Loucy (cell line): ENCODE results near the gene KRTAP12-3.
"Not testable (repeated sequence)": the region's sequence is repeated elsewhere in the genome, so short reads cannot be mapped to it uniquely, and the experiment has no call there.

Experiments
- H2AFZ ChIP-seq: fragments of 200-600 bp; sonication (generic); 2 replicates; pipeline ENCODE4 v1.6.0; 2016; ENCODE audit warnings: antibody characterized with exemption, mild to moderate bottlenecking, low read length, moderate library complexity
- H3F3A ChIP-seq: fragments of 200-600 bp; 2 replicates; pipeline ENCODE4 v1.6.0; 2016; ENCODE audit warnings: antibody characterized with exemption, low read depth, mild to moderate bottlenecking
- H3K27me3 ChIP-seq: fragments of 200-600 bp; sonication (generic); 2 replicates; pipeline ENCODE4 v1.6.1; 2014; ENCODE audit warnings: low read length, mild to moderate bottlenecking; ENCODE audit not compliant: insufficient read depth, poor library complexity, severe bottlenecking
- H3K36me3 ChIP-seq: fragments of 200-600 bp; sonication (generic); 2 replicates; pipeline ENCODE4 v1.6.1; 2016; ENCODE audit warnings: low read length; ENCODE audit not compliant: insufficient read depth
- H3K4me1 ChIP-seq: fragments of 200-600 bp; sonication (generic); 2 replicates; pipeline ENCODE4 v1.5.1; 2014; ENCODE audit warnings: low read length, mild to moderate bottlenecking; ENCODE audit not compliant: insufficient read depth, poor library complexity, severe bottlenecking
- H3K4me2 ChIP-seq: fragments of 200-600 bp; sonication (generic); 2 replicates; pipeline ENCODE4 v1.6.0; 2014; ENCODE audit warnings: antibody characterized with exemption, low read length, low read depth, mild to moderate bottlenecking; ENCODE audit not compliant: poor library complexity, severe bottlenecking
- H3K4me3 ChIP-seq: fragments of 200-600 bp; sonication (generic); 2 replicates; pipeline ENCODE4 v1.5.1; 2014; ENCODE audit warnings: low read length, mild to moderate bottlenecking, mixed read lengths; ENCODE audit not compliant: poor library complexity, severe bottlenecking
- H3K79me2 ChIP-seq: fragments of 200-600 bp; sonication (generic); 2 replicates; pipeline ENCODE4 v1.6.1; 2014; ENCODE audit warnings: low read length; ENCODE audit not compliant: insufficient read depth
- H3K9ac ChIP-seq: fragments of 200-600 bp; sonication (generic); 2 replicates; pipeline ENCODE4 v1.6.0; 2014; ENCODE audit warnings: mild to moderate bottlenecking, low read depth, low read length, moderate library complexity; ENCODE audit not compliant: poor library complexity, severe bottlenecking
- H3K9me2 ChIP-seq: fragments of 200-600 bp; sonication (generic); replicated peaks from 2 replicates; pipeline ENCODE4 v1.6.1; 2016; ENCODE audit warnings: low read depth, low read length, mixed read lengths
- H3K9me3 ChIP-seq: fragments of 200-600 bp; sonication (generic); 2 replicates; pipeline ENCODE4 v1.6.1; 2014; ENCODE audit warnings: mild to moderate bottlenecking, antibody characterized with exemption, low read length, low read depth; ENCODE audit not compliant: insufficient read depth
- H4K20me1 ChIP-seq: fragments of 200-600 bp; sonication (generic); 2 replicates; pipeline ENCODE4 v1.6.0; 2014; ENCODE audit warnings: antibody characterized with exemption, low read length, mild to moderate bottlenecking; ENCODE audit not compliant: insufficient read depth, poor library complexity, severe bottlenecking
- EZH2phosphoT487 ChIP-seq: fragments of 200-600 bp; IDR thresholded peaks from 2 replicates; pipeline ENCODE4 v1.6.1; 2018; ENCODE audit warnings: antibody characterized with exemption, mild to moderate bottlenecking, moderate library complexity, borderline replicate concordance
- TF ChIP-seq, protein P1 (sequence below): fragments of 200-600 bp; sonication (generic); conservative IDR thresholded peaks from 2 replicates; pipeline ENCODE4 v1.5.1; 2014; ENCODE audit warnings: mild to moderate bottlenecking, antibody characterized with exemption, low read length

Gene KRTAP12-3

DNA sequence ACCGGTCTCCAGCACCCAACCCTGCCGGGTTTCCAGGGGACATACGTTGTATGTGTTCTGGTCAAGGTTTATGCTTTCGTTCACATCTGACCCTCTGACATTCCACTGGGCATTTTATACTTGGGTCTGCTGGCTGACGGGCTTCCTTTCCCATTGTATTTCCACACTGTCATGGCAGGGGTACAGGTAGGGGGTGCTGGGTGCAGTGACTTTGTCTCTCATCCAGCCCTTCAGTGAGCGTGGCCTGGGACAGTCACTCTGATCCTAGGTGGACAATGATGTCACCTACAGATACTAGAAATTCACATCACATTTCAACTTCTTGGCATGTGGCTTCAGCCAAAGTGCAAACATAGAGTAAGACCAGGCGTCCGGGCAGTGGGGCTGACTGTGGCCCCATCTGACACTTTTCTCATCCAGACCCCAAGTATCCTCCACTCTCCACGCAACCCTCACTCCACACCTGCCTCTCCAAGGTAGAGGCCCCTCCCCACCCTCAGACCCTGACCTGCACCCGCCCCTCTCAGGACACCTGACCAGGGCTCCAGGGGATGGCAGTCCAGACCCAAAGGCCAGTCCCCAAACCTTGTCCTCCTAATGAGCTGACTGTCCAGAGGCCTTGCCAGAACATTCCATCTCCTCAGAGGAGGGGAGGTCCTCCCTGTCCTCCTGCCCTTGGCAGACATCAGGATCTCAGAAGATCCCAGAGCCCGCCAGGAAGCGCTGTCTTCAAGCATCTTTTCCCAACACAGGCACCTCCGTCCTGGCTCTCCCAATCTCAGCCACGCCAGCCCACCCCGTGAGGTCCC lies 21.3 kb upstream of the KRTAP12-3 start:
- H3K4me2 ChIP-seq = no peak overlapping the region
- H3K79me2 ChIP-seq = no peaks in the 10 kb centered on the region
- no peak overlapping the region for H3K4me3 ChIP-seq
- H4K20me1 ChIP-seq = no peaks in the 10 kb centered on the region
- H2AFZ ChIP-seq = no peak overlapping the region
- H3K36me3 ChIP-seq = no peaks in the 10 kb centered on the region
- peaks cover 7% of the 10 kb centered on the region; the same call in 1 of the 2 replicates for H3K9me3 ChIP-seq
- H3F3A ChIP-seq = no peaks in the 10 kb centered on the region
- TF ChIP-seq, protein P1, sequence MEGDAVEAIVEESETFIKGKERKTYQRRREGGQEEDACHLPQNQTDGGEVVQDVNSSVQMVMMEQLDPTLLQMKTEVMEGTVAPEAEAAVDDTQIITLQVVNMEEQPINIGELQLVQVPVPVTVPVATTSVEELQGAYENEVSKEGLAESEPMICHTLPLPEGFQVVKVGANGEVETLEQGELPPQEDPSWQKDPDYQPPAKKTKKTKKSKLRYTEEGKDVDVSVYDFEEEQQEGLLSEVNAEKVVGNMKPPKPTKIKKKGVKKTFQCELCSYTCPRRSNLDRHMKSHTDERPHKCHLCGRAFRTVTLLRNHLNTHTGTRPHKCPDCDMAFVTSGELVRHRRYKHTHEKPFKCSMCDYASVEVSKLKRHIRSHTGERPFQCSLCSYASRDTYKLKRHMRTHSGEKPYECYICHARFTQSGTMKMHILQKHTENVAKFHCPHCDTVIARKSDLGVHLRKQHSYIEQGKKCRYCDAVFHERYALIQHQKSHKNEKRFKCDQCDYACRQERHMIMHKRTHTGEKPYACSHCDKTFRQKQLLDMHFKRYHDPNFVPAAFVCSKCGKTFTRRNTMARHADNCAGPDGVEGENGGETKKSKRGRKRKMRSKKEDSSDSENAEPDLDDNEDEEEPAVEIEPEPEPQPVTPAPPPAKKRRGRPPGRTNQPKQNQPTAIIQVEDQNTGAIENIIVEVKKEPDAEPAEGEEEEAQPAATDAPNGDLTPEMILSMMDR = no peak
- no peak for TF ChIP-seq EZH2phosphoT487
- no peaks in the 10 kb centered on the region for H3K4me1 ChIP-seq
- no peaks in the 10 kb centered on the region for H3K9me2 ChIP-seq
- no peaks in the 10 kb centered on the region for H3K27me3 ChIP-seq
- no peak overlapping the region for H3K9ac ChIP-seq

DNA sequence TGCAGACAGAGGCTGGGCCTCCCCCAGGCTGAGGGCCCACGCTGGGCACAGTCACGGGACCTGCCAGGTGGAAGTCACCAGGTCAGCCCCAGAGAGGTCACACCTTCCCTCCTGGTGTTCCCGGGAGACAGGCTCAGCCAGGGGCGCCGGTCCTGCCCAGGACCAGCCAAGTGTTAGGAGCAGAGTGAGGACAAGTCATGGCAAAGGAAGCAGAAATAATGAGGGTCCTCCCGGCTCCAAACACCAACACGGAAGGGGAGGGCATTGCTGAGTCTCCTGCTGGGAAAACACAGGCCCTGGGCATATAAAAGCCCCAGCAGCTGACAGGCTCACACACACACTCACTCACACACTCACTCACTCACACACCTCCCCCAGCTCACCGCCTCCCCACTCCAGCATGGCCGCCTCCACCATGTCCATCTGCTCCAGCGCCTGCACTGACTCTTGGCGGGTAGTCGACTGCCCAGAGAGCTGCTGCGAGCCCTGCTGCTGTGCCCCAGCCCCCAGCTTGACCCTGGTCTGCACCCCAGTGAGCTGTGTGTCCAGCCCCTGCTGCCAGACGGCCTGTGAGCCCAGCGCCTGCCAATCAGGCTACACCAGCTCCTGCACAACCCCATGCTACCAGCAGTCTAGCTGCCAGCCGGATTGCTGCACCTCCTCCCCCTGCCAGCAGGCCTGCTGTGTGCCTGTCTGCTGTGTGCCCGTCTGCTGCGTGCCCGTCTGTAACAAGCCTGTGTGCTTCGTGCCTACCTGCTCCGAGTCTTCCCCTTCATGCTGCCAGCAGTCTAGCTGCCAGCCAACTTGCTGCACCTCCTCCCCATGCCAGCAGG lies 20.5 kb upstream of the KRTAP12-3 start, which contains the start of gene KRTAP10-10:
TSS of gene KRTAP10-10 (plus strand) at position 339 of the 833 bp plus-strand sequence. CDS start at position 401, 62 bp downstream.
- Histone ChIP-seq H3K9ac (no peak within 1 kb of the TSS), H3K4me1 (no peaks in the 10 kb centered on the region), H4K20me1 (no peaks in the 10 kb centered on the region), H3K36me3 (no peaks in the 10 kb centered on the region), H2AFZ (no peak within 1 kb of the TSS), H3K9me3 (peaks cover 6% of the 10 kb centered on the region; the same call in 1 of the 2 replicates), H3K4me3 (no peak within 1 kb of the TSS), H3K79me2 (no peaks in the 10 kb centered on the region), H3K9me2 (no peaks in the 10 kb centered on the region), H3F3A (no peaks in the 10 kb centered on the region), H3K4me2 (no peak within 1 kb of the TSS), H3K27me3 (no peaks in the 10 kb centered on the region)
- TF ChIP-seq, protein P1 = no peak
- TF ChIP-seq EZH2phosphoT487 = no peak

DNA sequence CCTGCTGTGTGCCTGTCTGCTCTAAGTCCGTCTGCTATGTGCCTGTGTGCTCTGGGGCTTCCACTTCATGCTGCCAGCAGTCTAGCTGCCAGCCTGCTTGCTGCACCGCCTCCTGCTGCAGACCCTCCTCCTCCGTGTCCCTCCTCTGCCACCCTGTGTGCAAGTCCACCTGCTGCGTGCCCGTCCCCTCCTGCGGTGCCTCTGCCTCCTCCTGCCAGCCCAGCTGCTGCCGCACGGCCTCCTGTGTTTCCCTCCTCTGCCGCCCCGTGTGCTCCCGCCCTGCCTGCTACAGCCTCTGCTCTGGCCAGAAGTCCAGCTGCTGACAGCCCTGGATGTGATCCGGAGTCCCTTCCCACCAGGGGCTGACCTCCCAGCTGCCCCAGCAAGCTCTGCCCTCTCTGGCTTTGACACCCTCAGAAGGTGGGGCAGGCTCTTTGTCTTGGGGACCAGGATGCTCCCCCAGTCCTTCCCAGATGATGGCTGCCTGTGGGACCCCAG lies 19.8 kb upstream of the KRTAP12-3 start:
- H3K9me3 ChIP-seq, H3K79me2 ChIP-seq, H3K4me2 ChIP-seq, H3K4me1 ChIP-seq, H3K27me3 ChIP-seq, H3K36me3 ChIP-seq, H3K9ac ChIP-seq, H3K4me3 ChIP-seq, H3K9me2 ChIP-seq, H4K20me1 ChIP-seq, H2AFZ ChIP-seq, H3F3A ChIP-seq: not testable (repeated sequence)

DNA sequence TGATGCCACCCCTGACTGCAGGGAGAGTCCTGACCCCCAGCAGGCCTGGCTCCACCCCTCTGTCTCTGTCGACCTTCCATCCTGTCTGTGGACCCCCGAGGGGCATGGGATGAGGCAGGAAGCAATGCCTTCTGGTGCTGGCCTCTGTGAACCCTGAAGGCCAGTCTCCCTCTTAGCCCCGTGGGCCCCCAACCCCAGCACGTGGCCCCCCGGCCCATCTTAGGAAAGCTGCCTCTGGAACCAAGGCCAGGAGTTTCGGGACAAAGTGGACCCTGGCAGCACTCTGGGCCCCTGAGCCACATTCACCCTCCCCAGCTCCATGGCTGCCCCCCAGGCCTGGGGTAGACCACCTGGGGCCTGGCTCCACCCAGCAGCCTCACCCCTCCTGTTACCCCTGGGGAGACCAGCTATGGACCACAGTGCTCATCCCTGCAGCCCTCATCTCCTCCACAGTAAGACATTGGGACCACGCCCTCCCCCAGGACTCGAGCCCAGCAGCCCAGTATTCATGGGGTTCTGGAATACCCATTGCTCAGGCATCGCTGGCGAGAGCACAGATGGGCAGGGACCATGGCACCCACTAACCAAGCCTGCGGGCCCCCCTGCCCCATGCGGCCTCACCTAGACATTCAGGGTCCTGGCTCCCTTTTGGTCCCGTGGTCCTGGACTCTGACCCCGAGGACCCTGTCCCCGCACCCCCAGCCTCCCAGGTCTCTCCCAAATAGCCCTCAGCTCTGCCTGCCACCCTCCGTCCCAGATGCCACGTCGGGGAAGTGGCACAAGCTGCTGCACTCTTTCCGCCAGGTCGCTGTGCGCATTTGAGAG lies 19.0 kb upstream of the KRTAP12-3 start:
- H3K79me2 ChIP-seq, H3K36me3 ChIP-seq, H3K4me3 ChIP-seq, H3K9ac ChIP-seq, H4K20me1 ChIP-seq, H3K27me3 ChIP-seq, H3K4me2 ChIP-seq, H3K9me3 ChIP-seq, H3F3A ChIP-seq, H3K4me1 ChIP-seq, H2AFZ ChIP-seq, H3K9me2 ChIP-seq: not testable (repeated sequence)
